CD1c-positive myeloid dendritic cell (primary cell): ENCODE data around the gene IPO11.

Experiments used
- DNase-seq: peaks from one replicate; pipeline ENCODE4 v3.0.0-alpha.2; 2016; ENCODE audit errors: extremely low spot score

The IPO11 gene

GRCh38 chr5:62568800-62569432, 156.4 kb downstream of the IPO11 start:
- no peak for DNase-seq

- DNase-seq, result no peak
Observed at GRCh38 chr5:62569470-62569869, 156.9 kb downstream of the IPO11 start.

GRCh38 chr5:62572918-62573514, 160.5 kb downstream of the IPO11 start:
- DNase-seq, result no peak

GRCh38 chr5:62574599-62574998, 162.0 kb downstream of the IPO11 start:
- peak; percentile 26 for DNase-seq

GRCh38 chr5:62575066-62575465, 162.5 kb downstream of the IPO11 start:
- no peak for DNase-seq

GRCh38 chr5:62575489-62575888, 162.9 kb downstream of the IPO11 start:
- no peak for DNase-seq

GRCh38 chr5:62576570-62577170, 164.1 kb downstream of the IPO11 start:
- DNase-seq, result no peak

- DNase-seq, result no peak
Observed at GRCh38 chr5:62577488-62577887, 164.9 kb downstream of the IPO11 start.

- peak; percentile 82 for DNase-seq
Observed at GRCh38 chr5:62578540-62578939, 166.0 kb downstream of the IPO11 start, which contains the start of gene LRRC70. Gene LRRC70 (plus strand): TSS chr5:62578819. CDS start chr5:62579439, 620 bp downstream.

GRCh38 chr5:62579761-62580160, 167.2 kb downstream of the IPO11 start:
- DNase-seq, result no peak

GRCh38 chr5:62581836-62582597, 169.5 kb downstream of the IPO11 start:
- DNase-seq, result no peak

- DNase-seq, result no peak
Observed at GRCh38 chr5:62584391-62584790, 171.8 kb downstream of the IPO11 start.

GRCh38 chr5:62585306-62585705, 172.7 kb downstream of the IPO11 start:
- DNase-seq, result no peak

- DNase-seq, result peak; percentile 35
Observed at GRCh38 chr5:62585751-62586150, 173.2 kb downstream of the IPO11 start.

GRCh38 chr5:62587737-62588136, 175.2 kb downstream of the IPO11 start:
- no peak for DNase-seq

GRCh38 chr5:62588668-62589067, 176.1 kb downstream of the IPO11 start:
- no peak for DNase-seq

GRCh38 chr5:62589504-62589903, 176.9 kb downstream of the IPO11 start:
- DNase-seq, result no peak

- DNase-seq, result no peak
Observed at GRCh38 chr5:62590387-62590786, 177.8 kb downstream of the IPO11 start.

- DNase-seq, result peak; percentile 71
Observed at GRCh38 chr5:62592558-62592957, 180.0 kb downstream of the IPO11 start.

- no peak for DNase-seq
Observed at GRCh38 chr5:62593331-62593730, 180.8 kb downstream of the IPO11 start.

- no peak for DNase-seq
Observed at GRCh38 chr5:62594364-62594984, 181.9 kb downstream of the IPO11 start.

GRCh38 chr5:62596096-62596495, 183.5 kb downstream of the IPO11 start:
- no peak for DNase-seq
